SK-N-SH (cell line): ENCODE data around the gene GART. TPM values are rescaled to one million over a fixed set of nuclear protein-coding genes. Genes with fewer than 3 reads are reported as not detected.
"Not testable (repeated sequence)": the region's sequence is repeated elsewhere in the genome, so short reads cannot be mapped to it uniquely, and the experiment has no call there.

Experiments
- CTCF ChIA-PET: fragments of 300-600, 350-600 bp; formaldehyde crosslinking; extraction: SDS; loops from one replicate; lab custom pipeline; 2021; lab: Yijun Ruan, JAX
- POLR2A ChIA-PET: fragments of 350-600 bp; sonication (Branson Sonifier 250); formaldehyde crosslinking; extraction: SDS; loops from one replicate; lab custom pipeline; 2020; ENCODE audit warnings: antibody characterized with exemption, inconsistent platforms; lab: Yijun Ruan, JAX
- DNase-seq: peaks from one replicate; pipeline ENCODE4 v3.0.0; 2012
- H2AFZ ChIP-seq: fragments of 200-600 bp; sonication (generic); 2 replicates; pipeline ENCODE4 v1.8.1; 2016; ENCODE audit warnings: antibody characterized with exemption, mild to moderate bottlenecking, low read depth
- H3F3A ChIP-seq: fragments of 200-600 bp; sonication (generic); replicated peaks from 2 replicates; pipeline ENCODE3; 2016; ENCODE audit warnings: antibody characterized with exemption, mild to moderate bottlenecking; ENCODE audit not compliant: insufficient read depth
- H3K27ac ChIP-seq, 2 experiments: fragments of 200-500 bp in 1 of 2; fragments of 200-600 bp in 1 of 2; sonication (Bioruptor generic) in 1 of 2; sonication (generic), shearing (Covaris generic) in 1 of 2; 2 replicates each; pipeline versions ENCODE4 v1.5.1 to v1.6.1; 2014 to 2016; ENCODE audit warnings: low read depth in 2 of 2, inconsistent platforms in 1 of 2, low read length in 1 of 2, mild to moderate bottlenecking in 1 of 2, mixed read lengths in 1 of 2
- H3K27me3 ChIP-seq: fragments of 200-600 bp; sonication (generic), shearing (Covaris generic); 2 replicates; pipeline ENCODE4 v1.6.1; 2016; ENCODE audit warnings: mixed run types; ENCODE audit not compliant: insufficient read depth
- H3K36me3 ChIP-seq, 2 experiments: fragments of 200-500 bp in 1 of 2; fragments of 200-600 bp in 1 of 2; sonication (Bioruptor generic) in 1 of 2; sonication (generic) in 1 of 2; replicated peaks in 1 of 2; 2 replicates each; pipeline versions ENCODE3 to v1.5.1; 2014 to 2016; ENCODE audit warnings: low read length in 1 of 2, mild to moderate bottlenecking in 1 of 2; ENCODE audit not compliant: insufficient read depth in 2 of 2, control insufficient read depth in 1 of 2
- H3K4me1 ChIP-seq, 2 experiments: fragments of 200-500 bp in 1 of 2; fragments of 200-600 bp in 1 of 2; sonication (Bioruptor generic) in 1 of 2; sonication (generic), shearing (Covaris generic) in 1 of 2; 2 replicates each; pipeline versions ENCODE4 v1.5.1 to v1.6.1; 2014 to 2016; ENCODE audit warnings: low read depth in 1 of 2, low read length in 1 of 2, mixed run types in 1 of 2; ENCODE audit not compliant: insufficient read depth in 2 of 2, control insufficient read depth in 1 of 2
- H3K4me2 ChIP-seq: fragments of 200-600 bp; sonication (generic), shearing (Covaris generic); 2 replicates; pipeline ENCODE4 v1.6.1; 2017; ENCODE audit warnings: mixed run types
- H3K4me3 ChIP-seq, 2 experiments: fragments of 200-500 bp in 1 of 2; fragments of 200-600 bp in 1 of 2; sonication (Bioruptor generic) in 1 of 2; sonication (generic), shearing (Covaris generic) in 1 of 2; 2 replicates each; pipeline versions ENCODE4 v1.5.1 to v1.8.1; 2014 to 2016; ENCODE audit warnings: low read depth in 2 of 2, inconsistent platforms in 1 of 2, low read length in 1 of 2, mild to moderate bottlenecking in 1 of 2, mixed read lengths in 1 of 2, moderate library complexity in 1 of 2
- H3K79me2 ChIP-seq: fragments of 200-600 bp; sonication (generic); 2 replicates; pipeline ENCODE4 v1.8.1; 2017; ENCODE audit warnings: mild to moderate bottlenecking; ENCODE audit not compliant: insufficient read depth
- H3K9ac ChIP-seq: fragments of 200-600 bp; sonication (generic); 2 replicates; pipeline ENCODE4 v1.6.1; 2017; ENCODE audit warnings: mixed run types
- H3K9me2 ChIP-seq: fragments of 200-600 bp; sonication (generic); 2 replicates; pipeline ENCODE4 v1.6.1; 2017; ENCODE audit warnings: mixed run types
- H3K9me3 ChIP-seq: fragments of 200-600 bp; sonication (generic); 2 replicates; pipeline ENCODE4 v1.6.1; 2017; ENCODE audit warnings: mixed run types, mild to moderate bottlenecking, moderate library complexity
- H4K20me1 ChIP-seq: fragments of 200-600 bp; sonication (generic); 2 replicates; pipeline ENCODE4 v1.6.1; 2017; ENCODE audit warnings: mild to moderate bottlenecking, mixed run types; ENCODE audit not compliant: insufficient read depth
- CHD2 ChIP-seq: fragments of 150-350 bp; IDR thresholded peaks from 2 replicates; pipeline ENCODE4 v1.6.1; 2018; ENCODE audit warnings: low read length; ENCODE audit not compliant: partially characterized antibody
- EP300 ChIP-seq, 2 experiments: IDR thresholded peaks; 2 replicates each; pipeline versions ENCODE4 v1.4.0 to v1.6.1; 2012; ENCODE audit warnings: borderline replicate concordance in 1 of 2, low read depth in 1 of 2, low read length in 1 of 2
- EZH2phosphoT487 ChIP-seq: fragments of 200-600 bp; sonication (generic); IDR thresholded peaks from 2 replicates; pipeline ENCODE4 v1.6.1; 2017; ENCODE audit warnings: low read depth, mixed run types, mild to moderate bottlenecking, antibody characterized with exemption, moderate library complexity, borderline replicate concordance
- FOXJ3 ChIP-seq: sonication (generic); formaldehyde crosslinking; IDR thresholded peaks from 2 replicates; pipeline ENCODE4 v1.5.1; 2020; ENCODE audit warnings: mild to moderate bottlenecking, missing genetic modification reagents
- IRF3 ChIP-seq: fragments of 150-350 bp; IDR thresholded peaks from 2 replicates; pipeline ENCODE4 v1.6.1; 2016; ENCODE audit warnings: mild to moderate bottlenecking, low read depth, low read length
- MEF2A ChIP-seq: IDR thresholded peaks from 2 replicates; pipeline ENCODE4 v1.4.0; 2012; ENCODE audit warnings: low read depth, borderline replicate concordance
- RCOR1 ChIP-seq: fragments of 150-350 bp; IDR thresholded peaks from 2 replicates; pipeline ENCODE4 v1.6.1; 2017; ENCODE audit warnings: antibody characterized with exemption, low read length
- SIN3A ChIP-seq: IDR thresholded peaks from 2 replicates; pipeline ENCODE4 v1.6.1; 2012; ENCODE audit warnings: low read depth, mild to moderate bottlenecking, low read length, moderate library complexity, borderline replicate concordance
- TCF12 ChIP-seq: IDR thresholded peaks from 2 replicates; pipeline ENCODE4 v1.4.0; 2012
- USF1 ChIP-seq: IDR thresholded peaks from 2 replicates; pipeline ENCODE4 v1.4.0; 2012; ENCODE audit warnings: low read depth, borderline replicate concordance
- YY1 ChIP-seq: IDR thresholded peaks from 2 replicates; pipeline ENCODE4 v1.4.0; 2012; ENCODE audit warnings: low read depth, mild to moderate bottlenecking
- WGBS: methylation state at CpG from one replicate; pipeline ENCODE4 v1.1.6; 2017; ENCODE audit warnings: low lambda C conversion rate; 5-methylcytosine and 5-hydroxymethylcytosine counted together
- polyA plus RNA-seq, 3 experiments: library from polyadenylated mRNA; depleted of rRNA; stranded (reverse); fragments of >200 nt; gene quantifications; 2 replicates each; pipeline ENCODE4 v1.2.3, GENCODE V29; 2012

GART gene
- polyA plus RNA-seq, 1 of the 3 experiments (the other 2 are of a cell fraction) = 17.3 TPM

GRCh38 chr21:33511639-33512038, 30.3 kb downstream of the GART start (continued):
- TF ChIP-seq YY1 (no peak), IRF3 (no peak), USF1 (no peak), EP300 (IDR thresholded peaks at IDR 0.05; ENCODE audit: borderline replicate concordance in 1 of 2, low read depth in 1 of 2, low read length in 1 of 2) (no peak), TCF12 (no peak)

DNA sequence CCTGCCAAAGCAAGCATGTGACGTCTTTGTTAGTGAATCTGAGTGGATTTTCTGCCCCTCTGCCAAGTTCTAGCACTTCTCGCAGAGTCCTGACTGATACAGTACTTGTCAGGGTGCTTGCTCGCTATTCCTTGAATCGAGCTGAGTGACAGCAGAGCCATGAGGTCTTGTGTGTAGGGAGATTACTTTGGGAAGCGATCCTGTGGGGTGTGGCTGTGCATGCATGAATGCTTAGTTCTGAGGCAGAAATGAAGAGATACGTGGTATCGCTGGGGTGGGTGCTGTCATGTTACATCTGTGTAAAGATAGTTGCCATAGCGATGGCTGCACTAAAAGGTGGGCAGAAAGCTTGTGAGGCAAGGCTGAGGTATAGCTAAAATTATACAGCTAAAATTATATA, 31.1 kb downstream of the GART start:
- H3K9me2 ChIP-seq = no peaks in the 10 kb centered on the region
- no peaks in the 10 kb centered on the region for H3F3A ChIP-seq
- H3K9me3 ChIP-seq = no peaks in the 10 kb centered on the region
- H3K9ac ChIP-seq = no peak overlapping the region
- peaks cover 58 to 79% of the 10 kb centered on the region in 2 experiments for H3K36me3 ChIP-seq
- no peaks in the 10 kb centered on the region for H3K4me1 ChIP-seq
- H3K4me3 ChIP-seq = no peak overlapping the region
- no peak for DNase-seq
- no peaks in the 10 kb centered on the region for H3K79me2 ChIP-seq
- H3K27ac ChIP-seq = no peak overlapping the region
- H4K20me1 ChIP-seq = no peaks in the 10 kb centered on the region
- H3K27me3 ChIP-seq = no peaks in the 10 kb centered on the region
- no peak overlapping the region for H2AFZ ChIP-seq
- WGBS = 91% methylated on average over 8 of the region's 8 CpGs
- no peak overlapping the region for H3K4me2 ChIP-seq
- POLR2A ChIA-PET = no interaction called here
- TF ChIP-seq FOXJ3 (CRISPR knock-in tag) = no peak
- TF ChIP-seq EZH2phosphoT487 = no peak
- TF ChIP-seq MEF2A = no peak
- no peak for TF ChIP-seq SIN3A
- TF ChIP-seq RCOR1 = no peak
- no peak for TF ChIP-seq CHD2
- TF ChIP-seq, all 33 proteins: peak for 0
- CTCF ChIA-PET = no interaction called here

DNA sequence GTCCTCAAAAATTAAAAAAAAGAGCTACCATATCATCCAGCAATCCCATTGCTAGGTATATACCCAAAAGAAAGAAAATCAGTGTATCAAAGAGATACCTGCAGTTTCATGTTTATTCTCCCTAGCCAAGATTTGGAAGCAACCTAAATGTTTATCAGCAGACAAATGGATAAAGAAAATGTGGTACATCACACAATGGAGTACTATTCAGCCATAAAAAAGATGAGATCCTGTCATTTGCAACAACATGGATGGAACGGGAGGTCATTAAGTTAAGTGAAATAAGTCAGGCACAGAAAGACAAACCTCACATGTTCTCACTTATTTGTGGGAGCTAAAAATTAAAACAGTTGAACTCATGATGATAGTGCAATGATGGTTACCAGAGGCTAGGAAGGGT, 34.9 kb downstream of the GART start:
- CTCF ChIA-PET = interaction anchor here (1.7 kb wide), 1 partner anchor 99 kb away, joined by 5 read pairs; no protein-coding TSS in a partner anchor
- H3K9me3 ChIP-seq, H3K79me2 ChIP-seq, H4K20me1 ChIP-seq, POLR2A ChIA-PET, H3K9me2 ChIP-seq, H3F3A ChIP-seq, H3K27me3 ChIP-seq, H3K4me1 ChIP-seq, H3K4me3 ChIP-seq, H3K9ac ChIP-seq, H2AFZ ChIP-seq, H3K4me2 ChIP-seq, H3K27ac ChIP-seq, DNase-seq: not testable (repeated sequence)
- peaks cover 55 to 62% of the 10 kb centered on the region in 2 experiments for H3K36me3 ChIP-seq
- WGBS = 95% methylated on average over 1 of the region's 1 CpG
